Immature natural killer cell (primary cell): ENCODE data around the gene GGCT. TPM values are rescaled to one million over a fixed set of nuclear protein-coding genes. Genes with fewer than 3 reads are reported as not detected.
"Not testable (repeated sequence)": the region's sequence is repeated elsewhere in the genome, so short reads cannot be mapped to it uniquely, and the experiment has no call there.

Experiments
- DNase-seq, 3 donors: peaks; one replicate each; pipeline ENCODE4 v3.0.0; 2022; ENCODE audit warnings: mixed read lengths in 1 of 3
- H3K27ac Mint-ChIP-seq, 6 donors: one replicate each; pipeline ENCODE4 v1.8.0; 2020; ENCODE audit warnings: mixed read lengths in 6 of 6, mild to moderate bottlenecking in 5 of 6, inconsistent platforms in 4 of 6, moderate library complexity in 3 of 6
- H3K27me3 Mint-ChIP-seq, 3 donors: one replicate each; pipeline ENCODE4 v1.8.0; 2020 to 2021; ENCODE audit warnings: low read depth in 3 of 3, mild to moderate bottlenecking in 3 of 3, mixed read lengths in 3 of 3, moderate library complexity in 3 of 3, inconsistent platforms in 1 of 3
- H3K36me3 Mint-ChIP-seq, 3 donors: one replicate each; pipeline ENCODE4 v1.8.0; 2020; ENCODE audit warnings: mixed read lengths in 3 of 3, inconsistent platforms in 2 of 3, mild to moderate bottlenecking in 2 of 3
- H3K4me1 Mint-ChIP-seq, 2 donors: one replicate each; pipeline ENCODE4 v1.8.0; 2020; ENCODE audit warnings: inconsistent platforms in 2 of 2, mild to moderate bottlenecking in 2 of 2, mixed read lengths in 2 of 2, moderate library complexity in 1 of 2
- H3K4me3 Mint-ChIP-seq, 5 donors: one replicate each; pipeline ENCODE4 v1.8.0; 2020; ENCODE audit warnings: mild to moderate bottlenecking in 5 of 5, mixed read lengths in 5 of 5, inconsistent platforms in 3 of 5, moderate library complexity in 3 of 5
- H3K9me3 Mint-ChIP-seq, 6 donors: one replicate each; pipeline ENCODE4 v1.8.0; 2020; ENCODE audit warnings: mild to moderate bottlenecking in 6 of 6, mixed read lengths in 6 of 6, inconsistent platforms in 4 of 6, moderate library complexity in 3 of 6
- polyA plus RNA-seq, 3 donors: library from polyadenylated mRNA; unstranded; fragments of 300-500 nt; fragmentation: Illumina TruSeq; gene quantifications; one replicate each; pipeline ENCODE4 v1.2.3, GENCODE V29; 2021

GGCT gene
- polyA plus RNA-seq, 3 donors from 2014 or later: 20.3 to 27.2 (median 25.3) TPM

- Mint-ChIP-seq H3K27ac (peak overlapping the region in 1 of 6 donors; percentile 3), H3K9me3 (peaks cover 2 to 15% (median 8%) of the 10 kb centered on the region in 6 donors), H3K36me3 (peaks cover 6 to 9% (median 8%) of the 10 kb centered on the region in 3 donors), H3K27me3 (peaks cover 0 to 16% (median 5%) of the 10 kb centered on the region in 3 donors), H3K4me1 (no peaks in the 10 kb centered on the region), H3K4me3 (no peak overlapping the region)
- DNase-seq: no peak
These were observed 17.3 kb downstream of the GGCT start for GRCh38 chr7:30487371-30487770.

DNA sequence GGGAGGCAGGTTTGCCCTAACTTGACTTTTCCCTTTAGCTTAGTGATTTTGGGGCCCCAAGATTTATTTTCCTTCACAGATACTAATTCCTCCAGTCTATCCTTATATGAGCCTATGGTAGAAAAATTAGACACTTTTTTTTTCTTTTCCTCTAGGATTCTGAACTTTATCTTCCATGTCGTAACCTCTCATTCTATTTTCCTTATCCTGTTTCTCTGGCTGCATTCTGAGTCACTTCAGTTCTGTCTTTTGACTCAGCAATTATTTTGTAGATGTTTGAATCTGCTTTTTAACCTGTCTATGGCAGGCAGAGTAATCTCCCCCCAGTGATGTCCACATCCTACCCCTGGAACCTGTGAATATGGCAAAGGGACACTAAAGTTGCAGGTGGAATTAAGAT is 19.0 kb downstream of the GGCT start:
- Mint-ChIP-seq H3K27me3 (peaks cover 0 to 7% (median 5%) of the 10 kb centered on the region in 3 donors), H3K4me3 (no peak overlapping the region), H3K4me1 (no peaks in the 10 kb centered on the region), H3K27ac (no peak overlapping the region), H3K9me3 (no peaks in the 10 kb centered on the region), H3K36me3 (no peaks in the 10 kb centered on the region)
- no peak for DNase-seq

DNA sequence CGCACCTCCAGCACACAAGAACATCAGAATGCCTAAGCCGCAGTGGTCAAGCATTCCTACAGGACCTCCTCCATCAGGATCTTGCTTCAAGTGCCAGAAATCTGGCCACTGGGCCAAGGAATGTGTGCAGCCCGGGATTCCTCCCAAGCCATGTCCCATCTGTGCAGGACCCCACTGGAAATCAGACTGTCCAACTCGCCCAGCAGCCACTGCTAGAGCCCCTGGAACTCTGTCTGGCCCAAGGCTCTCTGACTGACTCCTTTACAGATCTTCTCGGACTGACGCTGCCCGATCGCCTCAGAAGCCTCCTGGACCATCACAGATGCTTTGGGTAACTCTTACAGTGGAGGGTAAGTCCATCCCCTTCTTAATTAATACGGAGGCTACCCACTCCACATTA is 23.2 kb downstream of the GGCT start:
- not testable (repeated sequence) for H3K9me3 Mint-ChIP-seq, H3K4me3 Mint-ChIP-seq, DNase-seq, H3K36me3 Mint-ChIP-seq, H3K27ac Mint-ChIP-seq, H3K27me3 Mint-ChIP-seq
- H3K4me1 Mint-ChIP-seq: peaks cover 21 to 31% of the 10 kb centered on the region in 2 donors

DNA sequence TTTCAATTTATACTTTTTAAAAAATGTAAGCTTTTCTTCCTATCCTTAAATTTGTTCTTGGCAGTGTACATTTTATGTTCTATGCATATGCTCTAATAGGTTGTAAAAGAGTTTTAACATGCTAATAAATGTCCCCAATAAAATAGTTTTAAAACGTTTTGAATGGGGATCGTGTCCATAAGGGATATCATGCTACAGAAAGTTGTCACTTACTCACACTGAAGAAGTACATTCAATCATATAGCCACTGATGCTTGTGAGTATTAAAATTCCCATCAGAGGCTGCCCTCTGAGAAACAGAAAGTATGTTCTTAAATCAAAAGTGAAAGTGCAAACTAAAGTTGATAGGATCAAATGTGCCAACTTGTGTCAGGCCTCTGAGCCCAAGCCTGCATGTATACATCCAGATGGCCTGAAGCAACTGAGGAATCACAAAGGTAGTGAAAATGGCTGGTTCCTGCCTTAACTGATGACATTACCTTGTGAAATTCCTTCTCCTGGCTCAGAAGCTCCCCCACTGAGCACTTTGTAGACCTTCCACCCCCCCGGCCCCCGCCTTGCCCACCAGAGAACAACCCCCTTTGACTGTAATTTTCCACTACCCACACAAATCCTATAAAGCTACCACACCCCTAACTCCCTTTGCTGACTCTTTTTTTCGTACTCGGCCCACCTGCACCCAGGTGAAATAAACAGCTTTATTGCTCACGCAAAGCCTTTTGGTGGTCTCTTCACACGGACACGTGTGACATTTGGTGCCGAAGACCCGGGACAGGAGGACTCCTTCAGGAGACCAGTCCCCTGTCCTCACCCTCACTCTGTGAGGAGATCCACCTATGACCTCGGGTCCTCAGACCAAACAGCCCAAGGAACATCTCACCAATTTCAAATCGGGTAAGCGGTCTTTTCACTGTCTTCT is 25.2 kb downstream of the GGCT start:
- peaks cover 40 to 45% of the 10 kb centered on the region in 2 donors for H3K4me1 Mint-ChIP-seq
- H3K27ac Mint-ChIP-seq: peak overlapping the region in 2 of 6 donors; percentile 89 to 90
- H3K27me3 Mint-ChIP-seq: peaks cover 1 to 5% (median 3%) of the 10 kb centered on the region in 3 donors
- peak; percentile 48 to 50 (median 48) for DNase-seq
- peak overlapping the region in 4 of 5 donors; percentile 89 to 96 (median 94) for H3K4me3 Mint-ChIP-seq
- H3K9me3 Mint-ChIP-seq: no peaks in the 10 kb centered on the region
- peaks cover 0 to 4% (median 0%) of the 10 kb centered on the region in 3 donors for H3K36me3 Mint-ChIP-seq

DNA sequence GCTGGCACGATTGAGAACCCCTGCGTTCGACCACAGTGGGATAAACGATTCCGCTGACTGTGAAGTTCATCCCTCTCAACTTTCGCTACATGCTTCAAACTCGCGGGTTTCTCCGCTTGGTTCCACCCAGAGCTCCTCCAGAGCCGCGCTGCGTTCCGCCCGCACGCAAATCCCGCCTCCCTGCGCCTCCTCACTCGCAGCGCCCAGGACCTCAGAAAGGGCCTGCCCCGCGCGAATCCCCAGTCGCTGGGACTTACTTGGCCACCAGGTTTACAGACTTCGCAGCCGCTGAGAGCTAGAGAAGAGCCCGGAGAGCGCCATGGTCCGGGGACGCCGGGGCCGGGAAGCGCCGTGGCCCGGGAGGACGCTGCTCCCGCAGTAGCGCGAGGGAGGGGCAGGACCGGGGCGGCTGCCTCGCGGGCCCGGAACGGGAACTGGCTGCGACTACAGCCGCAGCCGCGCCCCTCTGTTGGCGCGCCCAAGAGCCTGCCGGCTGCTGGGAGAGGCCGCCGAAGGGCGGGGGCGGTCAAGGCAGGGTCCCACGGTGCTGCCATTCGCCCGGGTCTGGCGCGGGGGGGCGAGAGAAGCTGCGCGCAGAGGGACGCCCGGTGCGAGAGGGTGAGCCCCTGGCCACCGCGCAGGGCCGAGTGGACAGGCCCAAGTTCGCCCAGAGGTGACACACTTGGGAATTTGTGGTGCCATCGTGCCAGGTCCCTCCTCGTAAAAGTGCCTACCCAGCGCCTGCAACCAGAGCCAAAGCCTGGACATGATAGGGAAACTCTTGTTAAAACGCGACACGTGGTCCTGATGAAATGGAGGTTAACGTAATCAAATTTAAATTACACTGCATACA is 26.1 kb downstream of the GGCT start, which contains the start of gene NOD1:
NOD1 (minus strand) TSS at position 436 of the 853 bp plus-strand sequence. CDS start 21,863 bp downstream, outside the sequence.
- H3K4me1 Mint-ChIP-seq: peaks cover 47 to 49% of the 10 kb centered on the region in 2 donors
- H3K27me3 Mint-ChIP-seq: peaks cover 1 to 5% (median 3%) of the 10 kb centered on the region in 3 donors
- H3K9me3 Mint-ChIP-seq: no peaks in the 10 kb centered on the region
- DNase-seq: peak; percentile 54 to 57 (median 56)
- peaks cover 0 to 4% (median 3%) of the 10 kb centered on the region in 3 donors for H3K36me3 Mint-ChIP-seq
- peak within 1 kb of the TSS in 4 of 6 donors; percentile 83 to 90 (median 88) for H3K27ac Mint-ChIP-seq
- peak within 1 kb of the TSS in 4 of 5 donors; percentile 93 to 96 (median 94) for H3K4me3 Mint-ChIP-seq

- no peaks in the 10 kb centered on the region for H3K9me3 Mint-ChIP-seq
- H3K4me3 Mint-ChIP-seq: peak overlapping the region in 4 of 5 donors; percentile 10 to 96 (median 42)
- H3K4me1 Mint-ChIP-seq: peaks cover 65 to 69% of the 10 kb centered on the region in 2 donors
- H3K36me3 Mint-ChIP-seq: peaks cover 0 to 16% (median 3%) of the 10 kb centered on the region in 3 donors
- peak overlapping the region; percentile 10 to 65 (median 34) for H3K27ac Mint-ChIP-seq
- no peak for DNase-seq
- H3K27me3 Mint-ChIP-seq: peaks cover 1 to 5% (median 3%) of the 10 kb centered on the region in 3 donors
These were observed 28.0 kb downstream of the GGCT start for GRCh38 chr7:30476459-30477145.

DNA sequence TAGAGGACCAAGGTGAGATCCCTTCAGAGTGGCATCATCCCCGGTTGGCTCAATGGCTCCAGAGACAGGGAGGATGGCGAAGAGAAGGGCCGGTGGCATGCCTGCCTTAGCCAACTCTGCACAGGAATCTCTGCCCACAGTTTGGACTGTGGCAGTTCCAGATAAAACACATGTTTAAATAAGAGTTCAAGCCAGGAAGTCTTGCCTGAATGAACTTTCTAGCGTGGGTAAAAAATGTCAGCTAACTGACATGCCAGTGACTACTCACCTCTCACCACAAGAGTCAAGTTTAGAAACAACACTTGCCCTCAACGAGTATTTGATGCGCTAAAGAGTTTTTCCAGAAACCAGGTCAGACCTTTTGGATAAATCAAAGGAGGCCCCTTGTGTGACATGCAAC is 29.0 kb downstream of the GGCT start:
- Mint-ChIP-seq H3K9me3 (no peaks in the 10 kb centered on the region), H3K4me3 (peak overlapping the region in 1 of 5 donors; percentile 10), H3K27me3 (peaks cover 1 to 5% (median 3%) of the 10 kb centered on the region in 3 donors), H3K27ac (peak overlapping the region in 2 of 6 donors; percentile 17 to 40), H3K4me1 (peaks cover 76 to 79% of the 10 kb centered on the region in 2 donors), H3K36me3 (peaks cover 0 to 17% (median 3%) of the 10 kb centered on the region in 3 donors)
- no peak for DNase-seq

- Mint-ChIP-seq H3K36me3 (peaks cover 0 to 24% (median 4%) of the 10 kb centered on the region in 3 donors), H3K27me3 (peaks cover 1 to 3% (median 3%) of the 10 kb centered on the region in 3 donors), H3K4me1 (peaks cover 78 to 86% of the 10 kb centered on the region in 2 donors), H3K4me3 (no peak overlapping the region), H3K27ac (peak overlapping the region in 1 of 6 donors; percentile 9), H3K9me3 (no peaks in the 10 kb centered on the region)
- no peak for DNase-seq
These were observed 29.7 kb downstream of the GGCT start for GRCh38 chr7:30474893-30475292.

DNA sequence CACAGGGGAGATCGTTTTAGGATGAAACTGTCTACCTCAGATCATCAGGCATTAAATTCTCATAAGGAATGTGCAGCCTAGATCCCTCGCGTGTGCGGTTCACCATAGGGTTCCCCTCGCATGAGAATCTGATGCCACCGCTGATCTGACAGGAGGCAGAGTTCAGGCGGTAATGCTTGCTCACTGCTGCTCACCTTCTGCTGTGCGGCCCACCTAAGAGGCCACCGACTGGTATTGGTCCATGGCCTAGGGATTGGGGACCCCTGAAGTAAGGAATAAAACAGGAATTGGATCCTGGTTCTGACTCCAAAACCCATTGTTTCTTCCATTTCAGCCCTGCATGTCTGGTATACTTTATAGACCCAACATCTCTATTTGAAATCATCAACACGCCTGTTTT is 30.1 kb downstream of the GGCT start:
- Mint-ChIP-seq H3K9me3 (no peaks in the 10 kb centered on the region), H3K4me3 (no peak overlapping the region), H3K27me3 (peaks cover 0 to 3% (median under 1%) of the 10 kb centered on the region in 3 donors), H3K36me3 (peaks cover 0 to 25% (median 6%) of the 10 kb centered on the region in 3 donors), H3K27ac (peak overlapping the region in 1 of 6 donors; percentile 9), H3K4me1 (peaks cover 74 to 87% of the 10 kb centered on the region in 2 donors)
- DNase-seq: no peak

GRCh38 chr7:30473903-30474302 is 30.7 kb downstream of the GGCT start:
- DNase-seq: no peak
- peaks cover 69 to 87% of the 10 kb centered on the region in 2 donors for H3K4me1 Mint-ChIP-seq
- H3K4me3 Mint-ChIP-seq: no peak overlapping the region
- no peaks in the 10 kb centered on the region for H3K27me3 Mint-ChIP-seq
- H3K9me3 Mint-ChIP-seq: no peaks in the 10 kb centered on the region
- peak overlapping the region in 1 of 6 donors; percentile 66 for H3K27ac Mint-ChIP-seq
- H3K36me3 Mint-ChIP-seq: peaks cover 0 to 25% (median 6%) of the 10 kb centered on the region in 3 donors

DNA sequence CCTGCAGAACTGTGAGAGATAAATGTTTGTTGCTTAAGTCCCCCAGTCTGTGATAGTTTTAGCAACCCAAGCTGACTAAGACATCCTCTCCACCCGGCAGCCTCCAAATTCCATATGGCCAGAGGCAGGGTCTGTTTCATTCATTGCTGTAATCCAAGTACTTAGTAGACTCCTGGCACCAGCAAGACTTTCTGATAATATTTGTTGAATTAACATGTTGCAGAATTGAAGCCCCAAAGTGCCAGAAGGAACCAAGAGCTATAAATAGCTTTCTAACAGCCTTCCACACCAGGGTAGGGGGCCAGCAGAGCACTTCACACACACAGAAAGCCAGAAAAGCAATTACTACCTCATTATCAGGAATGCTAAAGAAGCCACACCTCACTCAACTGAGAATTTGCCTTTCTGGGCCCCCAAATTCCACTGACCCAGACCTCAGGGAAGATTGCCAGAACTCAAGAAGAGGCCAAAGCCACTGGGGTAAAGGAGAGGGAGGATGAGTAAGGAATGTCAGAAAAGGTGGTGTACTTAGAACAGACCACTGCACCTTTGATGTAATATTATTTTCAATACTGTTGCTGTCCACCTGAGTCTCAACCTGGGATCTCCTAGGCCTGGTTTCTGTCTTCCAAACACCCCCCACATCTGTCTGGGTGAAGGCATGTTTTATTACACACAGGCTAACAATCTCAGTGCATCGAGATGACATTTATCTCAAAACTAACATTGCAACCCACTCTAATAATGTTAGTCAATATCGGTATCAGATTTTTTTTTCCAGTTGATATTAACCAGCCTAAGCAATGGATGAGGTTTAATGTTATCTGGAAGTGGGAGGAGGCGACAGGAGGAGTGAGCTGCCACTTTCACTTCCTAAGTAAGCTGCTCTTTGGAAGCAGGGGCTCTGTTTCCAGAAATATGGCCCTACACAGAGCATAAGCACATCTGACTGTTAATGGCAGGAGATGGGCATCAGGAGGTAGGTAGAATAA is 31.5 kb downstream of the GGCT start:
- peaks cover 71 to 90% of the 10 kb centered on the region in 2 donors for H3K4me1 Mint-ChIP-seq
- H3K4me3 Mint-ChIP-seq: peak overlapping the region in 1 of 5 donors; percentile 13
- no peaks in the 10 kb centered on the region for H3K27me3 Mint-ChIP-seq
- H3K9me3 Mint-ChIP-seq: no peaks in the 10 kb centered on the region
- peaks cover 0 to 25% (median 6%) of the 10 kb centered on the region in 3 donors for H3K36me3 Mint-ChIP-seq
- H3K27ac Mint-ChIP-seq: peak overlapping the region in 3 of 6 donors; percentile 34 to 66 (median 39)
- DNase-seq: no peak
